Fibroblast of pulmonary artery (primary cell): ENCODE measurements around the gene C8A.

Experiments used
- DNase-seq: peaks from one replicate; pipeline ENCODE4 v3.0.0-alpha.2; 2010; ENCODE audit warnings: low read depth
- H3K4me3 ChIP-seq: replicated peaks from 2 replicates; pipeline ENCODE4 v1.5.1; 2011; ENCODE audit warnings: low read depth, mild to moderate bottlenecking, control low read depth, low read length, moderate library complexity
- CTCF ChIP-seq: IDR thresholded peaks from 2 replicates; pipeline ENCODE4 v1.5.1; 2011; ENCODE audit warnings: mild to moderate bottlenecking, control low read depth, low read length, inconsistent platforms; ENCODE audit errors: missing control alignments

C8A gene

GRCh38 chr1:56898005-56898373, 43.4 kb downstream of the C8A start:
- no peak overlapping the region for H3K4me3 ChIP-seq
- TF ChIP-seq CTCF, result no peak
- no peak for DNase-seq

GRCh38 chr1:56898879-56899278, 44.3 kb downstream of the C8A start:
- TF ChIP-seq CTCF, result no peak
- no peak for DNase-seq
- no peak overlapping the region for H3K4me3 ChIP-seq

GRCh38 chr1:56901716-56902115, 47.1 kb downstream of the C8A start:
- TF ChIP-seq CTCF, result no peak
- no peak overlapping the region for H3K4me3 ChIP-seq
- peak; percentile 56 for DNase-seq

GRCh38 chr1:56903778-56904177, 49.2 kb downstream of the C8A start:
- no peak for TF ChIP-seq CTCF

GRCh38 chr1:56904663-56905397, 50.2 kb downstream of the C8A start:
- no peak overlapping the region for H3K4me3 ChIP-seq
- DNase-seq, result no peak
- no peak for TF ChIP-seq CTCF

More at GRCh38 chr1:56903778-56904177, 49.2 kb downstream of the C8A start:
- DNase-seq, result no peak
- no peak overlapping the region for H3K4me3 ChIP-seq

GRCh38 chr1:56905667-56906066, 51.1 kb downstream of the C8A start:
- DNase-seq, result no peak
- no peak overlapping the region for H3K4me3 ChIP-seq

More at GRCh38 chr1:56905667-56906066, 51.1 kb downstream of the C8A start:
- TF ChIP-seq CTCF, result no peak
